NCI-H226 (cell line): ENCODE data around the gene TRMU.
A peak's percentile ranks its signal among the peaks of the same experiment; 100 is the strongest.

Source experiments
- DNase-seq: peaks from one replicate; pipeline ENCODE4 v3.0.0-alpha.2; 2015

The TRMU gene

GRCh38 chr22:46357711-46358520 is 22.4 kb downstream of the TRMU start:
- DNase-seq = no peak

- no peak for DNase-seq
Observed at GRCh38 chr22:46358766-46359165, 23.3 kb downstream of the TRMU start.

GRCh38 chr22:46359362-46359761 is 23.8 kb downstream of the TRMU start:
- no peak for DNase-seq

GRCh38 chr22:46360097-46360496 is 24.6 kb downstream of the TRMU start:
- DNase-seq = no peak

GRCh38 chr22:46360891-46361290 is 25.4 kb downstream of the TRMU start:
- DNase-seq = no peak

GRCh38 chr22:46361826-46362202 is 26.3 kb downstream of the TRMU start:
- no peak for DNase-seq

GRCh38 chr22:46362203-46362933 is 26.9 kb downstream of the TRMU start:
- DNase-seq = no peak

- no peak for DNase-seq
Observed at GRCh38 chr22:46362934-46363515, 27.5 kb downstream of the TRMU start.

GRCh38 chr22:46363611-46364321 is 28.3 kb downstream of the TRMU start:
- DNase-seq = no peak

- no peak for DNase-seq
Observed at GRCh38 chr22:46364341-46365165, 29.0 kb downstream of the TRMU start.

GRCh38 chr22:46365166-46365624 is 29.7 kb downstream of the TRMU start:
- no peak for DNase-seq

GRCh38 chr22:46366327-46366731 is 30.8 kb downstream of the TRMU start:
- DNase-seq = no peak

GRCh38 chr22:46366801-46367706 is 31.5 kb downstream of the TRMU start:
- no peak for DNase-seq

GRCh38 chr22:46367707-46368191 is 32.2 kb downstream of the TRMU start:
- DNase-seq = peak; percentile 17

- no peak for DNase-seq
Observed at GRCh38 chr22:46368422-46368821, 32.9 kb downstream of the TRMU start.

- no peak for DNase-seq
Observed at GRCh38 chr22:46368871-46369715, 33.6 kb downstream of the TRMU start.

- DNase-seq = no peak
Observed at GRCh38 chr22:46369716-46370583, 34.4 kb downstream of the TRMU start.

GRCh38 chr22:46370584-46371291 is 35.2 kb downstream of the TRMU start:
- DNase-seq = no peak
